G401 (cell line): Measurements from ENCODE around the gene SGCG. TPM values are rescaled to one million over a fixed set of nuclear protein-coding genes. Genes with fewer than 3 reads are reported as not detected.
"Not testable (repeated sequence)": the region's sequence is repeated elsewhere in the genome, so short reads cannot be mapped to it uniquely, and the experiment has no call there.

Experiments used
- DNase-seq: peaks from one replicate; pipeline ENCODE4 v3.0.0-alpha.2; 2015; ENCODE audit warnings: low spot score
- in situ Hi-C: cut with HindIII; loops from 2 replicates; pipeline ENCODE4 v1.10.0; 2016; ENCODE audit warnings: low sequenced_read_pairs, mixed read lengths
- total RNA-seq: library from RNA; depleted of rRNA; stranded (reverse); fragments of >200 nt; shearing (Covaris generic); gene quantifications from 2 replicates; pipeline ENCODE4 v1.2.3, GENCODE V29; 2014; rRNA removed

Gene SGCG, protein sequence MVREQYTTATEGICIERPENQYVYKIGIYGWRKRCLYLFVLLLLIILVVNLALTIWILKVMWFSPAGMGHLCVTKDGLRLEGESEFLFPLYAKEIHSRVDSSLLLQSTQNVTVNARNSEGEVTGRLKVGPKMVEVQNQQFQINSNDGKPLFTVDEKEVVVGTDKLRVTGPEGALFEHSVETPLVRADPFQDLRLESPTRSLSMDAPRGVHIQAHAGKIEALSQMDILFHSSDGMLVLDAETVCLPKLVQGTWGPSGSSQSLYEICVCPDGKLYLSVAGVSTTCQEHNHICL
- not detected in 2 replicates for total RNA-seq

DNA sequence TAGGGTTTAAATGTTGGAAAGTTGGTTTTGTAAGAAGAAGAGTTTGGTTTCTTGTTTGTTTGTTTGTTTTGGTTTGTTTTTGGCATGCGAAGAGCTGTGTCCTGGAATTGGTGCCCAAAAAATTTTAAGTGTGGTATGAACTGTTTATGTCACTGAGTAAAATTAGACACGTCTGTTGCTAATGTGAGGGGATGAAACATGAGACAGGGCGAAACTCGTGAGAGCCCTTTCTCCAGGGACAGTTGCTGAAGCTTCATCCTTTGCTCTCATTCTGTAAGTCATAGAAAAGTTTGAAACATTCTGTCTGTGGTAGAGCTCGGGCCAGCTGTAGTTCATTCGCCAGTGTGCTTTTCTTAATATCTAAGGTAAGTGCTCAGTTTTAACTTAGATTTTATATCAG lies at the start of gene SGCG:
SGCG (plus strand) TSS at position 269 of the 400 bp plus-strand sequence. CDS start 22,716 bp downstream, outside the sequence.
- in situ Hi-C loops = no loop called here

DNA sequence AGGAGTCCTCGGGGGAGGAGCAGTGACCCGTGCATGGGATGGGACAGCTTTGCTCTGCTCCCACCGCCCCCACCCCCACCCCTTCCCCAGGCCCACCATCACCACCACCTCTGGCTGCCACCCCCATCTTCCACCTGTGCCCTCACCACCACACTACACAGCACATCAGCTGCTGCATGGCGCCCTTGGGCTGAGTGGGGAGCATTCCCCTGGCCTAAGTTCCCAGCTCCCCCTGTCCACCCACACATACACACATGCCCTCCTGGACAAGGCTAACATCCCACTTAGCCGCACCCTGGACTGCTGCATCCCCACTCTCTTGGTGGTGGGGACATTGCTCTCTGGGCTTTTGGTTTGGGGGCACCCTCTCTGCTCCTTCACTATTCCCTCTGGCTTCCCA lies 46.2 kb upstream of the SGCG start:
- in situ Hi-C loops = no loop called here
- no peak for DNase-seq

More for the DNA sequence above, at the start of gene SGCG:
- DNase-seq = no peak

DNA sequence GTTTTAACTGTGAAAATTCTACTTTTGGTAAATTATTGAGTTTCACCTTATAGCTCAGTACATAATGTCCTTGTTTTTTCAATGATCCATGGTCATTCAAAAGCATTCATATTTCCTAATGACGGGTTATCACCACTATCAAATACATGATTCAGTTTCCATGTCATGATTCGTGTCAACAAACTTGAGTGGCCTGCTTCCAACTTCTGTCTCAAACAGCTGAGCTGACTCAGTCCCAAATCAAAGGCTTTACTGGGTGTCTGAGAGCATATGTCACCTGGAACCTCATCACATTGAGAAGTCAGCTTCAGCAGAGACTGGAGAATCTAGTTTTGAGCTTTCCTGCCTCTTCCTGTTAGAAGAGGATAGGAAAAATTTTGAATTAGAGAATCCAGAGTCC lies 40.3 kb upstream of the SGCG start:
- in situ Hi-C loops = no loop called here
- no peak for DNase-seq

DNA sequence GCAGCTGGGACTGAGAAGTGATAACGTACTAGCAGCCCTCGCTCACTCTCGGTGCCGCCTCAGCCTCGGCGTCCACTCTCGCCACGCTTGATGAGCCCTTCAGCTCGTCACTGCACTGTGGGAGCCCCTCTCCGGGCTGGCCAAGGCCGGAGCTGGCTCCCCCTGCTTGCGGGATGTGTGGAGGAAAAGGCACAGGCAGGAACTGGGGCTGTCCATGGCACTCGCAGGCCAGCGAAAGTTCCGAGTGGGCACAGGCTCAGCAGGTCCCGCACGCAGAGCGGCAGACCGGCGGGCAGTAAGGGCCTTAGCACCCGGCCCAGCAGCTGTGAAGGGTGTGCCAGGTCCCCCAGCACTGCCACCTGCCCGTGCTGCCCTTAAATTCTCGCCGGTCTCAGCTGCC lies 38.8 kb upstream of the SGCG start:
- in situ Hi-C loops = no loop called here
- no peak for DNase-seq

DNA sequence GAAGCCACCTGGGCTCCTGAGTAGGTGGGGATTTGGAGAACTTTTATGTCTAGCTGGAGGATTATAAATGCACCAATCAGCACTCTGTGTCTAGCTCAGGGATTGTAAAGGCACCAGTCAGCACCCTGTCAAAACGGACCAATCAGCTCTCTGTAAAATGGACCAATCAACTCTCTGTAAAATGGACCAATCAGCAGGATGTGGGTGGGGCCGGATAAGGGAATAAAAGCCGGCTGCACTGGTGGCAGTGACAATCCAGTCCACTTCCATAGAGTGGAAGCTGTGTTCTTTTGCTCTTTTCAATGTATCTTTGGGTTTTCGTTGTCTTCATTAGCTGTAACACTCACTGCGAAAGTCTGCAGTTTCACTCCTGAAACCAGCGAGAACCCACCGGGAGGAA lies 38.2 kb upstream of the SGCG start:
- DNase-seq, in situ Hi-C loops: not testable (repeated sequence)

DNA sequence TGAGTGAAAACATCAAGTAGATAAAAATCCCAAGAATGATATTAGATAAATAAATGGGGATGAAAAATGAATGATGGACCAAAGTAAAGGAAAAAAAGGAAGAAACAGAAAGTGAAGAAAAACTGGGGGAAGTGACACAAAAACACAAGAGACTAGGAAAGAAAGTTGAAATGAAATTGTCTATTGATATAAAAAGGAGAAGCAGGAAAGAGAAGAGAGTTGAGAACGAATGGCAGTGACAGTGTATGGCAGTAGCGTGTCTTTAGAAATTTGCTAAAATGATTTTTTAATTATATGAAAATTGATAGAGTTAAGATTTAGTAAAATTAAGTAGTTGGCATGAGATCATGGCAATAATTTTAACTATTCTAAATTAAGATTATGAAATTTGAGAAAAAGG lies 36.3 kb upstream of the SGCG start:
- no peak for DNase-seq
- in situ Hi-C loops = no loop called here

DNA sequence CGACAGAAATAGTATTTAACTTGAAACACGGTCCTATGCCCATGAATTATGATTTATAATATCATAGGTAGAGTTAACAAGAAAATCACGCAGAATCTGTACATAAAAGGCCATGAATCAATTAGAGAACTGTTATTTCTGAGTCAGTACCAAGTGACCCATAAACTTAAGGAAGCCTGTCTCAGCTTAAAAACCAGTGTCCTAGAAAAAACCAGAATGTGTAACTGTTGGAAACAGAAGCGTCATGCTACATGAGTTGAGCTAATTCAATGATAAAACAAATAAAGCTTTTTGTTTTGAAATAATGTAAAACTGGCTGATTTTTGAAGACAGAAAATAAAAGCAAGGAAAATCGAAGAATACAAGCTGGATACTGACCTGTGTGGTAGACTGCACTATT lies 34.8 kb upstream of the SGCG start:
- in situ Hi-C loops = no loop called here
- no peak for DNase-seq

DNA sequence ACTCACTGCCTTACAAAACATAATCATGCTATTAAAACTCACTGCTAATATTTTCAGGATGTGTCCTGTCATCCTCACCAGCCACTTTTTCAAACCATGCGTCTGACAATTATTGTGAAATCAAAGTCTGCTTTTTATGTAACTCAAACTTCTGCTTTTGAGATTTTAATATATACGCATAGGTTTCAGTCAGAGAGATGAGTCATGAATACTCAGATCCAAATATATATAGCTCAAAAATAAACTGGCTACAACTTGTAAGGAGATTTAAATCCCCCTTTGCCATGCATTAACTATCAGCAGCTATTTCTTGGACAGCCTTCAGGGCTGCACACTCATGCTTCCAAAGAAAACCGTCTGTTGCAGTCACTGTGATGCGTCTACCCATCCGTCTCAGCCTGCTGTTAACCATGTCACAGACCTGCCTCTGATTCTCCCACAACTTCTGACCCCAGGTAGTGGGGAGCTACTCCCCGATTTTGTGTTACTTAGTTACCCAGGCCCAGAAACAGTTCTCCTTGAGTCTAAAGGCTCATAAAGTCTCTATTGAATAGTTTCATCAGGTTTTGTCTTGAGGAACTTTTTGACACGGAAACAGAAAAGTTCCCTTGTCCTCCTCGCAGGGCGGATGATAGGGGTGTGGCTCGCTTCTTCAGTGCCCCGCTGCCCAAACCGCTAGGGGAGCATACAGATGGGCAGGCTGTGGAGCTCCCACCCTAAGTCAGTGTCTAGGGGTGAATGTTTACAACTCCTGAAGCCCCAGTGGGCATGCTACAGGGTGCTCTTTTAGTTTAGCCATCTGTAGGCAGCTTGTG lies 33.8 kb upstream of the SGCG start:
- in situ Hi-C loops = no loop called here
- no peak for DNase-seq

DNA sequence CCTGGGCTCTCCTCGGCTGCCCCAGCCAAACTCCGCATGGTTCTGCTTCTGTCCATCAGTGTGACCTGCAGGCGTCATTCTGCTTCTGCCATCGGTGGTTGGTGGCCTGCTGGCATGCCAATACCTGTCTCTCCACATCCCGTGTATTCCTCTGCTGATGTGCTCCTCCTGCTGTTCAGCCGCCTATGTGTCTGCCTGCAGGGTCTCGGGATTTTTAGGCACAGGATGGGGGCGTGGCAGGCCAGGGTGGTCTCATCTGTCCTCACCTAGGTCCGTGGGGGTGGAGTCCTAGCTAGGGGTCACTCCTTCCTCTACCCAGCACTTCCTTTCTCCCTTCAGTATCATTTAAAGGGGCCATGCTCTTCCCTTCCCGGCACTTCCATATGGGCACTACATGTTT lies 33.0 kb upstream of the SGCG start:
- in situ Hi-C loops = no loop called here
- DNase-seq = no peak

DNA sequence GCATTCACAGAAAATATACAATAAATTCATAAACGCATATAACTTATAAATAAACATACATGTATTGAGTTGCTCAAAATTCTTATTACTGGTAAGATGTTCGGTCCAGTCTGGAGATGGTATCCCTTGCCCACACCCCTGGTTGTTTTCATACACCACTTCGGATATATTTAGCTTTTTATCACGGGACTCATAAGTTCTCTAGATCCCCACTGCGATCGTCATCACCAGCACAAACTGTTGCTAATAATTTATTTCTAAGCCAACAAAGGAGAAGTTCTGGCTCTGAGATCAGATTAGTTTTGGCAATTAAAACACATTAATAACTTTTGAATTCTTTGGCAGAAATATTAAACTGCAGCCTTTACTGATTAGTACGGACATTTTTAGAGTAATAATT lies 23.0 kb upstream of the SGCG start:
- in situ Hi-C loops = no loop called here
- no peak for DNase-seq

DNA sequence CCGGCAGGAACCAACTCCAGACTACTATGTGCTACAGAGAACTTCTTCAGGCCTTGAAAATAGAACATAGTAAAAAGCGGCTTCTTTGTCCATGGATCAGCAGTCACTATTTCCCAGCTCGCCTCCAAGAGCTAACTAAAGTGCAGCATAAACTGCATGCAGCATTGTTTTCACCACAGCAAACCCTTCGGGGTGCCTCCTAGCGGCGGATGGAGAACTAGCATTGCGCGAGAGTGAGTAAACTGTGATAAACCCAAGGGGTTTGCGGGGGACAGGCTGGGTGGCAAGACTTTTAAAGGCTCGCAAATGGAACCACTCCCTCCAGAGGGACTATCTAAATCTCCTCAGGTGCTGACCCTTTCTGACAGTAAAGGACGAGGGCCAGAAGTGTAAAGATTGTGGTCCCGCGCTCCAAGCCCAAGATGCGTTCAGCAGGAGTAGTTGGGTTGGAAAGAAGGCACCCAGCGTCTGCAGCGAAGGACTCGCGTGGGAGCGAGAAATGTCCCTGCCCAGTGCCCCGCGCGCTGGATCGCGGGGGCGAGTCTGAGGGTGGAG lies 21.5 kb upstream of the SGCG start:
- in situ Hi-C loops = no loop called here
- no peak for DNase-seq

DNA sequence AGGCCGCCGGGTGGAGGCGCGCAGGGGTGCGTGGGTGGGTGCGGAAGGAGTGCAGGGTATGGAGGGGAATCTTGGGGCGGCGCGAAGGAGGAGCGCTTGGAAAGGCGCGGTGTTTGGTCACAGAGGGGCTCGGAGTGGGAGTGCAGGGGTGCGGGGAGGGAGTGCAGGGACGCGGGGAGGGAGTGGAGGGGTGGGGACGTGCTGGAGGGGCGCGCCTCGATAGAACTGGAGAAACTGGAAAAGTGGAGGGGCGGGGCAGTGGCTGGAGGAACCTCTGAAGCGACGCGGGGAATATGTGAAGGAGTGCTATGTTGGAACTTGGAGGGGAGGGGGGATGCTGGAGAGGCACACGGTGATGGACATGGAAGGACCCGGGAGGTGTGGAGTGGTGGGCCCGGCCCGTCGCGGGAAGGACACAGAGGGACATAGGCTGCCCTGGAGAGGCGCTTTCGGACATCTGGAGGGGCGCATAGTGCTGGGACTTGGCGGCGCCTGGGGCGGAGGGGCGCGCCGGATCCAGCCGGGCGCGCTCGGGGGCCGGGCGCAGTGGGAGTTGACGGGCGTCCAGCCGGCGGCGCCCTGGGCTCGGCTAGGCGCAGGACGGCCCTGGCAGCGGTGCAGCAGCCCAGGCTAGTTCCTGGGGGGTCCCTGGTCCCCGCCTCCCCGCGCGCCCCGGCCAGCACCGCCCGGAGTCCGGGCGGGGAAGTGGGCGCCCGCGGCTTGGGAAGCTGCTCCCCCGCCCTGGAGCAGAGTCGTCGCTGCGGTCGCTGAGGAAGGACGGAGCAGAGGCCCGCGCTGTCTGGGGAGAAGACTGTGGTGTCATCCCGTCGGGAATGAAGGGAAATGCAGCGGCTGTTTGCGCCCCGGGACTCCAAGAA lies 20.8 kb upstream of the SGCG start:
- in situ Hi-C loops = no loop called here
- no peak for DNase-seq

DNA sequence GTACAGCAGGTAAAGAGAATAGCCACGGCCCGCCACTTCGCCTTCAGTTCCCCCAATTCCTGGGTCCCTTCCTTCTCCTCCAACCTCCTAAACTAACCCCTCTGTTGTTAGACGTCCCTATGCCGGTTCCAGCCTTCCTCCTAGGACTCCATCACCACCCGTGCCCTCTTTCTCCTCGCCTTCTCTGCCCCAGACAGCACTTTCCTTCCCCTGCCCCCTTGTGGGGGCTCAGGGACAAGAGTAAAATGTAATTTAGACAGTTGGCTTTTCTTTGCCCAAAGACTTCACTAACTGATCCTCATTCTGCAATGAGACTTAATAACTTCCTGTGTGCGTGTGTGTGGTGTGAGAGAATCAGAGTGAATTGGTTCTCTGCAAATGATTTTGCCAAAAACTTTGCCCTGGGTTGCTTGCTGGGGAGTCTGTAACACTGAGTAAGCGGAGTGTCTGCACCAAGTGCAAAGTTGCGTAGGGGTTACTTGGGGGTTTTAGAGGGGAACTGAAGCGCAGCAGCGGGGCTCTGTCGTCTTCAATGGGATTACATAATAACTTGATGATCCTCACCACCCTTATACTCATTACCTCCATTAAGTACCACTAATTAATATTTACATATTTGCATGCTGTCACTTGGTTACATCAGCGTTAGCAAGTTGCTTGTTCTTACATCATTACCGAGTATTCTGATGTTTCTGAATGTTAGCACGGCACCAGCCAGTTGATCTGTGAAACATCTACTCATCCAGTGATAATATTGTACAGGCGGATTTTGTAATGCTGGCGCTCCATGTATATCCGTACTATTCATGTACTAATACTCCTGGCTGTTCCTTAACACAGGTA lies 19.9 kb upstream of the SGCG start:
- no peak for DNase-seq
- in situ Hi-C loops = no loop called here

DNA sequence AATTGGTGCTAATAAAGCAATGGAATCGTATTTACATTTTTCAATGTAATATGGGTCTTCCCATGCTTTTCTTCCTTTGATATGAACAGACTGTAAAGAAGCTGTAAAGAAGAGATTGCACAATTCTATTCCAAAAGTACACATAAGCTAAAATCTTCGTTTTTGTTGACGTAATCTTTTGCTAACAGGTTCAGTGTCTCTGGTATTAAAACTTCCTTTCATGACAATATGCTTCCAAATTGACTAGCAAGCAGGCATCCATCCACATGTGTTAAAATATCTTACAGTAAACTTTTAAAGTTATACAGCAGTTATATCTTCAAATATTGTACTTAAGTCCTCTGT lies 19.3 kb upstream of the SGCG start:
- in situ Hi-C loops = no loop called here
- DNase-seq = no peak

DNA sequence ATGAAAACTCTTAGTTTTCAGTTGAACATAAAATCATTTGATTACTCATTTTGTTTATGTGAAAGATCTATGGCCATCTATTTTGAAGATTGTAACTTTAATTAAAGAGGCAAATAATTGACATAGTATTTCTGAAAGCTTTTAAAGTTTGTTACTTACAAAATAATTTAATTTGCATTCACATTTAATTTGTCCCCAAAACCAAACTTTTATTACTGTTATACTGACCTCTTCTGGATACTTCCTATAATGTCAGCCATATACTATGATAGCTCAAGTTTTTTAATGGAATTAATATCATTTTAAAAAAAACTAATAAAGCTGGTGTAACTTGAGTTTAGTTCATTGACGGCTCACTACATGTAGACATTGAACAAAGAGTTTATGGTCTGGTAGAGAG lies 4.9 kb upstream of the SGCG start:
- in situ Hi-C loops = no loop called here
- DNase-seq = no peak

DNA sequence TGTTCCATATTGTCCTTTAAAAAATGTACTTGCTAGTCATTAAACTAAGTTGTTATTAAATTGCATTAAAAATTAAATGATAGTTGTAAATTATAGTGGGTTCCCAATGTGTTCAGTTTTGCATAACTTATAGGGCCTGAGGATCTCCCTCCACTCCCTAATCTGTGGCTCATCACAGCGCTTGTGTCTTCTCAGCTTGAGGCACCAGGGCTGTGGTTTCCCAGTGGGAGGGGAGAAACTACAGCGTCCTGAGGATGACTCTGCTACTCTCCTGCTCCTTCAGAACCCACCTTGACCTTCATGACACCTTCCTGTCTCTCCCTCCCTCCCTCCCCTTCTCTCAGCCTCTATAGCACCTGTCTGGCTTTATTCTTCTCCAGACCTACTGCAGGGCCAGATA lies 1.4 kb downstream of the SGCG start:
- in situ Hi-C loops = no loop called here
- DNase-seq = no peak

DNA sequence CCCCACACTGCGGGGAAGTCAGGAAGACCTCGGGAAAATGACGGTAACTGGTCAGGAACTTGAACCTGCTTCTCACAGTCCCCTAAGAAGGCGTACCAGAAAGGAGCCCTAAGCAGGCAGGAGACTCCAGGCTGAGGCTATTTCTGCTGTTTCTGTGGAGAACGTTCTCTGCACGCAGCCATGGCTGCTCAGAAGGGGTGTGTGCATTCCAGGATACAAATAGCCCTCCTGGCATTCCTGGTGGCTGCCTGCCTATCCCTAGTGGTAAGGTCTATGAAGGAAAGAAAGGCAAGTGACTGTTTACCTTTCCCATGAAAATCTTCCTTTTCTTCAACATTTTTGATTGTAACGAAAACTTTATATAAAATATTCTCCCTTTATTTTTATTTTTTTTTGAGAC lies 2.5 kb downstream of the SGCG start:
- in situ Hi-C loops = no loop called here
- DNase-seq = no peak

DNA sequence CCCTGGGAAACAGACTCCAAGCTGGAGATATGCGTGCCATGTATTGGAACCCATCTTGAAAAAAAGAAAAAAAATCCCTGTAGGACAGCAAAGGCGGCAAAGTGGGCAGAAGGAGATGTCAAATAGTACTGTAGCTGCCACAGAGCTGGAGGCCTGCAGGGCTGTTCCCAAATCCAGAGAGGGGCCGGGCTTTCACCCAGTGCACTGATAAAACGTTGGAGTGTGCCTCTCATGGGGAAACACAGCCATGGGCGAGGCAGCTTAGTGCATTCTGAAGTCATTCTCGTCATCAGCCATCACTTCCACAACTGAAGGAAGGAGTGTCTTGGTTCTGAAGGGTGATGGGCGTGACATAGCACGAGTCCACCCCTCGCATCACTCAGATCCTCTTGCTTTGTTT lies 4.8 kb downstream of the SGCG start:
- in situ Hi-C loops = no loop called here
- DNase-seq = no peak

DNA sequence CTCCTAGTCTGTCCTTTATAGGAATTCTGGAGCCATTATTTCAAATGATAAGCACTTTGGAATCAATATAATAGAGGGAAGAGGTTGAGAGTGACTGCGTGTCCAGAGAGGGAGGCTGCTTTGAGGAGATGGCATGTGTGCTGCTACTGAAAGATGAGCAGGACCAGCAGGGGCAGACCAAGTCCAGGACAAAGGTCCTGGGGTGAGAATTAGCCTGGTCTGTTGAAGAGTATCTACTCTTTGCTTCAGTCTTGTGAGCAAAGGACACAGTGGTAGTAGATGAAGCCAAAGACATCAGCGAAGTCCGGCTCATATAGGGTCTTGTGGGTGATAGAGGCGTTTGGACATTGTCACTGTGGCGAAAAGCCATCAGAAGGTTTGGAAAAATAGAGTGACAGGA lies 21.1 kb downstream of the SGCG start:
- no peak for DNase-seq
- in situ Hi-C loops = no loop called here
